A673 (cell line): Measurements from ENCODE around the gene EPS15. TPM values are rescaled to one million over a fixed set of nuclear protein-coding genes. Genes with fewer than 3 reads are reported as not detected.

Source experiments
- BruUV-seq: library from RNA; stranded (reverse); fragments of 400-500 nt; replicated peaks from 2 replicates; lab custom pipeline; 2021; lab: Mats Ljungman, UMichigan
- CTCF ChIA-PET: fragments of 300-600 bp; sonication (Branson Sonifier 250); formaldehyde crosslinking; loops from one replicate; lab custom pipeline; 2022; ENCODE audit warnings: antibody characterized with exemption; lab: Charles Lee
- POLR2A ChIA-PET: fragments of 300-600 bp; sonication (Branson Sonifier 250); formaldehyde crosslinking; loops from one replicate; lab custom pipeline; 2022; ENCODE audit warnings: antibody characterized with exemption; ENCODE audit not compliant: low non-redundant PET; lab: Charles Lee
- DNase-seq: peaks from one replicate; pipeline ENCODE4 v3.0.0-alpha.2; 2015; ENCODE audit warnings: low spot score
- H3K27ac ChIP-seq: fragments of 200-600 bp; sonication (generic); 2 replicates; pipeline ENCODE4 v1.5.1; 2016; ENCODE audit warnings: mixed run types, low read depth, mild to moderate bottlenecking, mixed read lengths, antibody characterized with exemption, low read length; ENCODE audit not compliant: poor library complexity, severe bottlenecking
- H3K27me3 ChIP-seq: fragments of 200-600 bp; sonication (generic); replicated peaks from 2 replicates; pipeline ENCODE4 v1.6.1; 2017; ENCODE audit warnings: mixed run types, low read depth, mild to moderate bottlenecking, mixed read lengths, antibody characterized with exemption, low read length; ENCODE audit not compliant: insufficient read depth, poor library complexity
- H3K36me3 ChIP-seq: fragments of 200-600 bp; sonication (generic); 2 replicates; pipeline ENCODE4 v1.6.1; 2016; ENCODE audit warnings: mixed run types, mild to moderate bottlenecking, mixed read lengths, antibody characterized with exemption, low read length; ENCODE audit not compliant: insufficient read depth, poor library complexity, severe bottlenecking
- H3K4me1 ChIP-seq: fragments of 200-600 bp; sonication (generic); 2 replicates; pipeline ENCODE4 v1.6.1; 2017; ENCODE audit warnings: mixed run types, mild to moderate bottlenecking, mixed read lengths, antibody characterized with exemption, low read length; ENCODE audit not compliant: insufficient read depth, poor library complexity, severe bottlenecking
- H3K4me3 ChIP-seq: fragments of 200-600 bp; sonication (generic); 2 replicates; pipeline ENCODE4 v1.5.1; 2016; ENCODE audit warnings: low read depth, mixed run types, mild to moderate bottlenecking, mixed read lengths, low read length; ENCODE audit not compliant: poor library complexity, severe bottlenecking
- H3K9me3 ChIP-seq: fragments of 200-600 bp; sonication (generic); 2 replicates; pipeline ENCODE4 v1.6.1; 2016; ENCODE audit warnings: mixed run types, low read depth, mild to moderate bottlenecking, mixed read lengths, antibody characterized with exemption, low read length; ENCODE audit not compliant: poor library complexity, severe bottlenecking
- EZH2 ChIP-seq: fragments of 200-600 bp; sonication (generic); IDR thresholded peaks from 2 replicates; pipeline ENCODE4 v1.6.1; 2017; ENCODE audit warnings: borderline replicate concordance, low read depth, mild to moderate bottlenecking, mixed read lengths, antibody characterized with exemption, low read length; ENCODE audit not compliant: poor library complexity, severe bottlenecking
- intact Hi-C: fragments of 100-400 bp; cut with micrococcal nuclease; formaldehyde crosslinking; loops from one replicate; pipeline ENCODE4 v1.10.0; 2022; ENCODE audit not compliant: unreplicated experiment
- total RNA-seq: library from RNA; stranded (reverse); gene quantifications from 2 replicates; pipeline ENCODE4 v1.2.3, GENCODE V29; 2021
- TF ChIP-seq, protein P1 (sequence below): fragments of 300-800, 200-600 bp; sonication (generic); conservative IDR thresholded peaks from 2 replicates; pipeline ENCODE4 v1.5.1; 2017; ENCODE audit warnings: low read depth, mild to moderate bottlenecking, antibody characterized with exemption, low read length, moderate library complexity, mixed read lengths

Gene EPS15
- total RNA-seq, 1 experiment from 2014 or later = 50.6 TPM

DNA sequence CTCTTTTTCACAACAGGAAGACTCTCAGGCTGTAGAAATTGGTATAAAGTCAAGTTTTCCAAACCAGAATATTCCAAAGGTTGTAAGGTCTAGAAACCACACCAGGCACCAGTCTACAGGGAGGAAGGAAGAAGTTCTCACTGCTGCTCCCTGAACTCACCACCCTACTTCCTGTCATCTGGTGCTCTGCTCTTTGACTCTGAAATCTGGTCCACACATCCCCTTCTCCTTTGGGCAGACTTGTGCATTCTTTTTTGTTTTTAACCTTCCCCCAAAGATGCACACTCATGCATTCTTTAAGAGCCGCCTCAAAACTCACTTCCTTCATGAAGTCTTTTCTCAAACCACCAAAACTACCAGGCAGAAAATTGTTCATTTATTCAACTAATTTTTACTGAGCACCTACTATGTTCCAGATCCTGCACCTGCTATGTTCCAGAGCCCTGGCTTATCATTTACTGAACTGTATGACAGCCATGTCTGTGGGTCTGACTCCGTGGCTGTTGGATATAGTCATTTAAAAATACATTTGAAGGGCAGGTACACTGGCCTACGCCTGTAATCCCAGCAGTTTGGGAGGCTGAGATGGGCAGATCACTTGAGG lies 30.1 kb upstream of the EPS15 start:
- Histone ChIP-seq H3K9me3 (no peaks in the 10 kb centered on the region), H3K27ac (no peak overlapping the region), H3K4me3 (no peak overlapping the region), H3K4me1 (no peaks in the 10 kb centered on the region), H3K27me3 (no peaks in the 10 kb centered on the region), H3K36me3 (no peaks in the 10 kb centered on the region)
- TF ChIP-seq, protein P1, sequence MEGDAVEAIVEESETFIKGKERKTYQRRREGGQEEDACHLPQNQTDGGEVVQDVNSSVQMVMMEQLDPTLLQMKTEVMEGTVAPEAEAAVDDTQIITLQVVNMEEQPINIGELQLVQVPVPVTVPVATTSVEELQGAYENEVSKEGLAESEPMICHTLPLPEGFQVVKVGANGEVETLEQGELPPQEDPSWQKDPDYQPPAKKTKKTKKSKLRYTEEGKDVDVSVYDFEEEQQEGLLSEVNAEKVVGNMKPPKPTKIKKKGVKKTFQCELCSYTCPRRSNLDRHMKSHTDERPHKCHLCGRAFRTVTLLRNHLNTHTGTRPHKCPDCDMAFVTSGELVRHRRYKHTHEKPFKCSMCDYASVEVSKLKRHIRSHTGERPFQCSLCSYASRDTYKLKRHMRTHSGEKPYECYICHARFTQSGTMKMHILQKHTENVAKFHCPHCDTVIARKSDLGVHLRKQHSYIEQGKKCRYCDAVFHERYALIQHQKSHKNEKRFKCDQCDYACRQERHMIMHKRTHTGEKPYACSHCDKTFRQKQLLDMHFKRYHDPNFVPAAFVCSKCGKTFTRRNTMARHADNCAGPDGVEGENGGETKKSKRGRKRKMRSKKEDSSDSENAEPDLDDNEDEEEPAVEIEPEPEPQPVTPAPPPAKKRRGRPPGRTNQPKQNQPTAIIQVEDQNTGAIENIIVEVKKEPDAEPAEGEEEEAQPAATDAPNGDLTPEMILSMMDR = no peak
- TF ChIP-seq EZH2 = no peak
- CTCF ChIA-PET = no interaction called here
- no TSS peak for BruUV-seq
- no peak for DNase-seq
- POLR2A ChIA-PET = no interaction called here
- intact Hi-C loops = no loop called here

- no peak for DNase-seq
- ChIA-PET POLR2A (no interaction called here), CTCF (no interaction called here)
- no peaks in the 10 kb centered on the region for H3K9me3 ChIP-seq
- BruUV-seq = no TSS peak
- intact Hi-C loops = no loop called here
- H3K27me3 ChIP-seq = no peaks in the 10 kb centered on the region
- no peaks in the 10 kb centered on the region for H3K36me3 ChIP-seq
- TF ChIP-seq EZH2 = no peak
- TF ChIP-seq, protein P1 = no peak
- no peak overlapping the region for H3K4me3 ChIP-seq
- no peak overlapping the region for H3K27ac ChIP-seq
- H3K4me1 ChIP-seq = peaks cover 6% of the 10 kb centered on the region
Measured at GRCh38 chr1:51543858-51544257, 24.8 kb upstream of the EPS15 start.

GRCh38 chr1:51542158-51542953 lies 23.3 kb upstream of the EPS15 start:
- Histone ChIP-seq H3K9me3 (no peaks in the 10 kb centered on the region), H3K4me1 (peaks cover 6% of the 10 kb centered on the region), H3K4me3 (no peak overlapping the region), H3K27me3 (no peaks in the 10 kb centered on the region), H3K36me3 (no peaks in the 10 kb centered on the region), H3K27ac (no peak overlapping the region)
- CTCF ChIA-PET = no interaction called here
- POLR2A ChIA-PET = no interaction called here
- DNase-seq = no peak
- intact Hi-C loops = no loop called here
- TF ChIP-seq EZH2 = no peak
- TF ChIP-seq, protein P1 = no peak
- BruUV-seq = no TSS peak
